ENCODE data around the gene S100A14.
A peak's percentile ranks its signal among the peaks of the same experiment; 100 is the strongest.
"Not testable (repeated sequence)": the region's sequence is repeated elsewhere in the genome, so short reads cannot be mapped to it uniquely, and the experiment has no call there.

Gene S100A14

GRCh38 chr1:153616144-153616916, at the start of gene S100A14:
Gene S100A14, minus strand, starts transcription at chr1:153616325. Its CDS starts 467 bp downstream, at chr1:153615858.
- DNase-seq (ENCODE audit: low read depth in 2 of 2), result no peak

- DNase-seq (ENCODE audit: low read depth in 2 of 2), result no peak
Observed at GRCh38 chr1:153663211-153663610, 47.1 kb upstream of the S100A14 start.

GRCh38 chr1:153662269-153662668, 46.1 kb upstream of the S100A14 start:
- DNase-seq (ENCODE audit: low read depth in 2 of 2), result no peak

GRCh38 chr1:153661111-153661708, 45.1 kb upstream of the S100A14 start:
- no peak for DNase-seq (ENCODE audit: low read depth in 2 of 2)

GRCh38 chr1:153659656-153660055, 43.5 kb upstream of the S100A14 start:
- DNase-seq (ENCODE audit: low read depth in 2 of 2), result no peak

- no peak for DNase-seq (ENCODE audit: low read depth in 2 of 2)
Observed at GRCh38 chr1:153659175-153659534, 43.0 kb upstream of the S100A14 start.

- peak; percentile 88 to 89 for DNase-seq (ENCODE audit: low read depth in 2 of 2)
Observed at GRCh38 chr1:153658400-153659174, 42.5 kb upstream of the S100A14 start, which contains the start of gene SNAPIN. Gene SNAPIN, plus strand, starts transcription at chr1:153658703. Its CDS starts 41 bp downstream, at chr1:153658744.

- DNase-seq (ENCODE audit: low read depth in 2 of 2), result no peak
Observed at GRCh38 chr1:153655333-153655732, 39.2 kb upstream of the S100A14 start.

GRCh38 chr1:153652805-153653500, 36.8 kb upstream of the S100A14 start:
- no peak for DNase-seq (ENCODE audit: low read depth in 2 of 2)

- DNase-seq (ENCODE audit: low read depth in 2 of 2), result no peak
Observed at GRCh38 chr1:153651771-153652170, 35.6 kb upstream of the S100A14 start.

GRCh38 chr1:153649863-153650235, 33.7 kb upstream of the S100A14 start:
- DNase-seq (ENCODE audit: low read depth in 2 of 2), result no peak

- DNase-seq (ENCODE audit: low read depth in 2 of 2), result no peak
Observed at GRCh38 chr1:153649137-153649862, 33.2 kb upstream of the S100A14 start.

- DNase-seq (ENCODE audit: low read depth in 2 of 2), result no peak
Observed at GRCh38 chr1:153648000-153648643, 32.0 kb upstream of the S100A14 start.

GRCh38 chr1:153647346-153647714, 31.2 kb upstream of the S100A14 start:
- DNase-seq (ENCODE audit: low read depth in 2 of 2), result no peak

- DNase-seq (ENCODE audit: low read depth in 2 of 2), result no peak
Observed at GRCh38 chr1:153646672-153647345, 30.7 kb upstream of the S100A14 start.

GRCh38 chr1:153643816-153644215, 27.7 kb upstream of the S100A14 start:
- DNase-seq (ENCODE audit: low read depth in 2 of 2), result no peak

GRCh38 chr1:153643100-153643499, 27.0 kb upstream of the S100A14 start:
- DNase-seq (ENCODE audit: low read depth in 2 of 2), result no peak

GRCh38 chr1:153642161-153642560, 26.0 kb upstream of the S100A14 start:
- DNase-seq (ENCODE audit: low read depth in 2 of 2), result no peak

GRCh38 chr1:153640861-153641260, 24.7 kb upstream of the S100A14 start:
- DNase-seq (ENCODE audit: low read depth in 2 of 2), result no peak

- DNase-seq (ENCODE audit: low read depth in 2 of 2), result not testable (repeated sequence)
Observed at GRCh38 chr1:153640213-153640612, 24.1 kb upstream of the S100A14 start.

All from stimulated activated CD8-positive, alpha-beta memory T cell treated with anti-CD3 and anti-CD28 coated beads, Interleukin-15, amount 100 ng/mL, for 48 hours (primary cell).